Lung (tissue), 12 donors: Measurements from ENCODE around the gene CCDC14. TPM values are rescaled to one million over a fixed set of nuclear protein-coding genes. Genes with fewer than 3 reads are reported as not detected.
A peak's percentile ranks its signal among the peaks of the same experiment; 100 is the strongest.

Source experiments
- ATAC-seq: fragments of 200-7000 bp; cut with Tn5 transposase; one replicate; pipeline ENCODE4 v1.9.1; 2020; ENCODE audit warnings: moderate number of reproducible peaks; ENCODE audit not compliant: insufficient read depth, low FRiP score
- DNase-seq, 3 donors: peaks; one replicate each; pipeline ENCODE4 v3.0.0-alpha.2; 2013 to 2017
- H3K27ac ChIP-seq, 2 donors: one replicate each; pipeline ENCODE4 v1.5.1; 2013; ENCODE audit warnings: mild to moderate bottlenecking in 2 of 2, moderate library complexity in 2 of 2, control low read depth in 1 of 2, inconsistent platforms in 1 of 2, low read depth in 1 of 2, low read length in 1 of 2
- H3K27me3 ChIP-seq, 3 donors: one replicate each; pipeline ENCODE4 v1.5.1; 2013; ENCODE audit warnings: low read length in 2 of 3; ENCODE audit not compliant: control insufficient read depth in 3 of 3, insufficient read depth in 3 of 3
- H3K36me3 ChIP-seq, 4 donors: one replicate each; pipeline ENCODE4 v1.5.1; 2013; ENCODE audit warnings: low read length in 4 of 4, mild to moderate bottlenecking in 1 of 4, moderate library complexity in 1 of 4; ENCODE audit not compliant: control insufficient read depth in 4 of 4, insufficient read depth in 4 of 4
- H3K4me1 ChIP-seq, 5 donors: one replicate each; pipeline ENCODE4 v1.5.1; 2013; ENCODE audit warnings: low read length in 5 of 5, mild to moderate bottlenecking in 2 of 5, moderate library complexity in 1 of 5; ENCODE audit not compliant: control insufficient read depth in 5 of 5, insufficient read depth in 5 of 5
- H3K4me3 ChIP-seq: one replicate; pipeline ENCODE4 v1.5.1; 2013; ENCODE audit warnings: mild to moderate bottlenecking, control low read depth, moderate library complexity
- H3K9ac ChIP-seq, 2 donors: one replicate each; pipeline ENCODE4 v1.5.1; 2013; ENCODE audit warnings: low read length in 2 of 2, control low read depth in 1 of 2; ENCODE audit not compliant: insufficient read depth in 1 of 2
- H3K9me3 ChIP-seq, 4 donors: one replicate each; pipeline ENCODE4 v1.5.1; 2013; ENCODE audit warnings: low read length in 3 of 4, mild to moderate bottlenecking in 1 of 4, moderate library complexity in 1 of 4; ENCODE audit not compliant: control insufficient read depth in 4 of 4, insufficient read depth in 3 of 4
- WGBS, 2 donors: extraction: QIAGEN DNeasy Blood & Tissue Kit; methylation state at CpG; one replicate each; pipeline ENCODE4 v1.1.7; 2013; 5-methylcytosine and 5-hydroxymethylcytosine counted together
- polyA plus RNA-seq, 2 donors: library from polyadenylated mRNA; stranded (reverse); fragments of 200-250 nt; gene quantifications; one replicate each; pipeline ENCODE4 v1.2.1, GENCODE V29; 2013
- total RNA-seq, 2 donors: library from RNA; depleted of rRNA in 1 of 2; stranded (reverse); fragments of >200 nt in 1 of 2; gene quantifications; one replicate each; pipeline ENCODE4 v1.2.1, GENCODE V29; 2014 to 2021
- TF ChIP-seq, protein P1 (sequence below): IDR thresholded peaks from 2 replicates; pipeline ENCODE4 v1.5.1; 2012; ENCODE audit warnings: mild to moderate bottlenecking; ENCODE audit errors: control extremely low read depth, extremely low read depth
- donor health status: control.
- donor health status: control.
- donor health status: Bipolar disorder and iron deficiency.
- donor health status: healthy.
- donor health status: DM: yes; HTN: yes; CAD: no.

CCDC14 gene
- total and polyA plus RNA-seq, 4 donors: 12.5 to 121 (median 36.6) TPM

DNA sequence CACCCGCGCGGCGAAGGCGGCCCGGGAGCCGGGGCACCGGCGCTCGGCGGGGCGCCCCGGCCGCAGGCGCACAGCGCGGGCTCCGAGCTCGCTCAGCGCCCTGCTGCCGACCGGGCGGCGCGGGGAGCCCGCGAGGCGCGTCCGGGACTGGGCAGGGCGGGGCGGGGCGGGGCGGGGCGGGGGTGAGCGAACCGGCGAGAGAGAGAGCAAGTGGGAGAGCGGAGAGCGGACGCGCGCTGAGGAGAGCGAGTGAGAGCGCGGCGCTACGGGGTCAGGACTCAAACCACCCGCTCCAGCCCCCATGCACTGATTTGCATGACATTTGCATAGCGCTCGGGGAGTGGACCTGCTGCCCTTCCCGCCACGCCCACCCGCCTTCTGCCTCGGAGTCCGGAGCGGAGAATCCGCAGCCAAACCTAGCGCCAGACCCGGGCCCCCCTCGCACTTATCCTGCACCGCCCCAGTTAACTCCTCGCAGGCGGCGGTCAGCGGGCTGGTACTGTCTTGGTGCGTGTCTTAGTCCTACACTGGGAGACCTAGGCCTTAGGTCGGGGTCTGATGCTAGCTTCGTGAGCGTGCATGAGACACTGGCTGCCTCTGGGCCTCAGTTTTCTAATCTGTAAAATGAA lies 76.7 kb downstream of the CCDC14 start, which contains the start of gene MYLK:
TSS of gene MYLK (minus strand) at position 130 of the 629 bp plus-strand sequence. CDS start 90,491 bp downstream, outside the sequence.
- Histone ChIP-seq H3K9me3 (no peaks in the 10 kb centered on the region), H3K9ac (peak within 1 kb of the TSS in 1 of 2 donors; percentile 61), H3K36me3 (no peaks in the 10 kb centered on the region), H3K4me1 (peaks cover 0 to 22% (median 6%) of the 10 kb centered on the region in 5 donors), H3K27me3 (no peaks in the 10 kb centered on the region), H3K4me3 (peak within 1 kb of the TSS; percentile 36), H3K27ac (peak within 1 kb of the TSS in 1 of 2 donors; percentile 55)
- WGBS, 2 donors: 2% methylated on average over 47 to 70 of the region's 70 CpGs
- ATAC-seq: peak; percentile 90
- TF ChIP-seq, protein P1, sequence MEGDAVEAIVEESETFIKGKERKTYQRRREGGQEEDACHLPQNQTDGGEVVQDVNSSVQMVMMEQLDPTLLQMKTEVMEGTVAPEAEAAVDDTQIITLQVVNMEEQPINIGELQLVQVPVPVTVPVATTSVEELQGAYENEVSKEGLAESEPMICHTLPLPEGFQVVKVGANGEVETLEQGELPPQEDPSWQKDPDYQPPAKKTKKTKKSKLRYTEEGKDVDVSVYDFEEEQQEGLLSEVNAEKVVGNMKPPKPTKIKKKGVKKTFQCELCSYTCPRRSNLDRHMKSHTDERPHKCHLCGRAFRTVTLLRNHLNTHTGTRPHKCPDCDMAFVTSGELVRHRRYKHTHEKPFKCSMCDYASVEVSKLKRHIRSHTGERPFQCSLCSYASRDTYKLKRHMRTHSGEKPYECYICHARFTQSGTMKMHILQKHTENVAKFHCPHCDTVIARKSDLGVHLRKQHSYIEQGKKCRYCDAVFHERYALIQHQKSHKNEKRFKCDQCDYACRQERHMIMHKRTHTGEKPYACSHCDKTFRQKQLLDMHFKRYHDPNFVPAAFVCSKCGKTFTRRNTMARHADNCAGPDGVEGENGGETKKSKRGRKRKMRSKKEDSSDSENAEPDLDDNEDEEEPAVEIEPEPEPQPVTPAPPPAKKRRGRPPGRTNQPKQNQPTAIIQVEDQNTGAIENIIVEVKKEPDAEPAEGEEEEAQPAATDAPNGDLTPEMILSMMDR: no peak
- peak; percentile 91 to 95 (median 93) for DNase-seq

DNA sequence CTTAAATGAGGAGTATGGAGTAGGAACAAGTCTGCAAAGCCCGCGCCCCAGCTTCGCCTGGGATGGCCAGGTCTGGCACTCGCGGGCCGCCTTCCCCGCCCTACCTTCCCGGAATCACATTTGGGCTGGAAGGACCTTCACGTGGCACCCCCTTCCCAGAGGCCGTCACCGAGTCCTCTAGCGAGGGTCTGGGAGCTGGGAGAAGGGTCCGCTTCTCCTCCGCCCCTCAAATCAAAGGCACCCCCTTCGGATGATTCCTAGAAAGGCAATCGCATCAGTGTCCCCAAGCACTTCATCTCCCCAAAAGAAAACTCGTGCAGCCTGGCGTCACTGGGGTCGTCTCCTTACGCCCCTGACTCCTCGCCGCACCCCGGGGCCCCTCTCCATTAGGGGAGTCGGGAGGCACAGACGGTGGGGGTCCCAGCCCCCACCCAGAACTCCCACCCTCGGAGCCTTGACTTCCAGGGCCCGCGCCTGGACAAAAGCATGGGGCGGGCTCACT lies 77.3 kb downstream of the CCDC14 start:
- Histone ChIP-seq H3K9me3 (no peaks in the 10 kb centered on the region), H3K9ac (peak overlapping the region in 1 of 2 donors; percentile 61), H3K27me3 (no peaks in the 10 kb centered on the region), H3K36me3 (no peaks in the 10 kb centered on the region), H3K4me1 (peaks cover 0 to 22% (median 6%) of the 10 kb centered on the region in 5 donors), H3K27ac (no peak overlapping the region), H3K4me3 (no peak overlapping the region)
- peak in 2 of 3 donors; percentile 50 to 53 for DNase-seq
- WGBS, 2 donors: 5% methylated on average over 29 of the region's 29 CpGs
- TF ChIP-seq, protein P1: no peak
- ATAC-seq: no peak

DNA sequence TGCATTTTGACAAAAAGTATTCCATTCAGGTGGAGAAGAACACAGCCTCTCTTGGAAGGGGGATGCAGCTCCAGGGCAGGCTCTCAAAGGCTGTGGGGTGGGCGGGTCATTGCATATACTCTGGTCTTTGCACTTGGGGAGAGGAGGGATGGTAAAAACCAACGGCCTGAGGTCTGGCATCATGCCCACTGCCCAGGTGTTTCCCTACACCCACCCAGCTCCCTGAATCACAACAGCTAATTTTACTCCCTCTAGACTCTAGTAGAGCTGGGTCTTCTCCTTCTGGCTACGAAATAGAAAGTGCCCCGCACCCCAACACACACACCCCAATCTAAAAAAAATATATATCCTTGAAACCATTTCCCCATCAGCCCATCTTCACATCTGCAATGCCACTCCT lies 77.9 kb downstream of the CCDC14 start:
- Histone ChIP-seq H3K4me1 (peaks cover 0 to 22% (median 6%) of the 10 kb centered on the region in 5 donors), H3K27me3 (no peaks in the 10 kb centered on the region), H3K27ac (no peak overlapping the region), H3K36me3 (no peaks in the 10 kb centered on the region), H3K4me3 (no peak overlapping the region), H3K9ac (no peak overlapping the region), H3K9me3 (no peaks in the 10 kb centered on the region)
- DNase-seq (no peak), ATAC-seq (no peak)
- TF ChIP-seq, protein P1: no peak
- 29 to 55% methylated on average over 4 of the region's 4 CpGs for WGBS, 2 donors
